Stimulated activated naive CD8-positive, alpha-beta T cell treated with anti-CD3 and anti-CD28 coated beads, Interleukin-15, amount 100 ng/mL, for 72 hours (primary cell): ENCODE data around the gene CKAP2L.
"Not testable (repeated sequence)": the region's sequence is repeated elsewhere in the genome, so short reads cannot be mapped to it uniquely, and the experiment has no call there.

Source experiments
- ATAC-seq: fragments of 150-1000 bp; cut with Tn5 transposase; 2 replicates; pipeline ENCODE4 v1.10.0; 2021; ENCODE audit warnings: mild to moderate bottlenecking, moderate library complexity
- DNase-seq, 2 donors: peaks; one replicate each; pipeline ENCODE4 v3.0.0; 2021 to 2022
- H3K27ac Mint-ChIP-seq, 2 donors: one replicate each; pipeline ENCODE4 v1.8.0; 2022; ENCODE audit warnings: mild to moderate bottlenecking in 2 of 2, mixed read lengths in 2 of 2, moderate library complexity in 2 of 2
- H3K27me3 Mint-ChIP-seq: one replicate; pipeline ENCODE4 v1.8.0; 2022; ENCODE audit warnings: mixed read lengths
- H3K4me1 Mint-ChIP-seq: one replicate; pipeline ENCODE4 v1.8.0; 2022; ENCODE audit warnings: mild to moderate bottlenecking, mixed read lengths
- H3K4me3 Mint-ChIP-seq, 2 donors: one replicate each; pipeline ENCODE4 v1.8.0; 2022; ENCODE audit warnings: mild to moderate bottlenecking in 2 of 2, mixed read lengths in 2 of 2, moderate library complexity in 1 of 2
- H3K9me3 Mint-ChIP-seq, 2 donors: one replicate each; pipeline ENCODE4 v1.8.0; 2022; ENCODE audit warnings: mixed read lengths in 2 of 2

CKAP2L gene

GRCh38 chr2:112727276-112728028 lies 37.0 kb downstream of the CKAP2L start:
- H3K4me3 Mint-ChIP-seq = no peak overlapping the region
- no peak for DNase-seq
- ATAC-seq = no peak
- peak overlapping the region in 1 of 2 donors; percentile 62 for H3K27ac Mint-ChIP-seq
- peaks cover 21% of the 10 kb centered on the region for H3K27me3 Mint-ChIP-seq
- peaks cover 15% of the 10 kb centered on the region for H3K4me1 Mint-ChIP-seq
- no peaks in the 10 kb centered on the region for H3K9me3 Mint-ChIP-seq

- Mint-ChIP-seq H3K27ac (peak overlapping the region in 1 of 2 donors; percentile 62), H3K4me3 (no peak overlapping the region), H3K9me3 (no peaks in the 10 kb centered on the region), H3K4me1 (peaks cover 15% of the 10 kb centered on the region), H3K27me3 (peaks cover 21% of the 10 kb centered on the region)
- DNase-seq (peak; percentile 87 to 88), ATAC-seq (peak; percentile 93)
These were observed 37.8 kb downstream of the CKAP2L start for GRCh38 chr2:112726487-112727190.

- no peaks in the 10 kb centered on the region for H3K9me3 Mint-ChIP-seq
- DNase-seq (no peak), ATAC-seq (no peak)
- H3K27me3 Mint-ChIP-seq = peaks cover 21% of the 10 kb centered on the region
- no peak overlapping the region for H3K27ac Mint-ChIP-seq
- no peak overlapping the region for H3K4me3 Mint-ChIP-seq
- peaks cover 15% of the 10 kb centered on the region for H3K4me1 Mint-ChIP-seq
These were observed 38.6 kb downstream of the CKAP2L start for GRCh38 chr2:112725545-112726457.

- H3K9me3 Mint-ChIP-seq = no peaks in the 10 kb centered on the region
- DNase-seq (no peak), ATAC-seq (no peak)
- H3K27ac Mint-ChIP-seq = no peak overlapping the region
- H3K4me1 Mint-ChIP-seq = peaks cover 15% of the 10 kb centered on the region
- peaks cover 21% of the 10 kb centered on the region for H3K27me3 Mint-ChIP-seq
- no peak overlapping the region for H3K4me3 Mint-ChIP-seq
These were observed 39.6 kb downstream of the CKAP2L start for GRCh38 chr2:112724591-112725525.

GRCh38 chr2:112723995-112724394 lies 40.4 kb downstream of the CKAP2L start:
- Mint-ChIP-seq H3K4me3 (no peak overlapping the region), H3K27ac (no peak overlapping the region), H3K27me3 (peaks cover 21% of the 10 kb centered on the region), H3K4me1 (peaks cover 15% of the 10 kb centered on the region), H3K9me3 (no peaks in the 10 kb centered on the region)
- DNase-seq = no peak
- no peak for ATAC-seq

- Mint-ChIP-seq H3K27ac (no peak overlapping the region), H3K4me3 (no peak overlapping the region), H3K4me1 (peaks cover 15% of the 10 kb centered on the region), H3K9me3 (no peaks in the 10 kb centered on the region), H3K27me3 (peaks cover 18% of the 10 kb centered on the region)
- DNase-seq = no peak
- no peak for ATAC-seq
These were observed 40.9 kb downstream of the CKAP2L start for GRCh38 chr2:112723547-112723940.

- no peak for DNase-seq
- no peaks in the 10 kb centered on the region for H3K9me3 Mint-ChIP-seq
- no peak overlapping the region for H3K4me3 Mint-ChIP-seq
- peak overlapping the region in 1 of 2 donors; percentile 27 for H3K27ac Mint-ChIP-seq
- H3K4me1 Mint-ChIP-seq = peaks cover 15% of the 10 kb centered on the region
- no peak for ATAC-seq
- H3K27me3 Mint-ChIP-seq = peaks cover 12% of the 10 kb centered on the region
These were observed 41.4 kb downstream of the CKAP2L start for GRCh38 chr2:112722816-112723546.

GRCh38 chr2:112721819-112722522 lies 42.4 kb downstream of the CKAP2L start:
- Mint-ChIP-seq H3K9me3 (no peaks in the 10 kb centered on the region), H3K27me3 (peaks cover 2% of the 10 kb centered on the region), H3K4me1 (peaks cover 13% of the 10 kb centered on the region), H3K4me3 (no peak overlapping the region), H3K27ac (no peak overlapping the region)
- ATAC-seq = no peak
- DNase-seq = no peak

- no peaks in the 10 kb centered on the region for H3K27me3 Mint-ChIP-seq
- DNase-seq (no peak), ATAC-seq (no peak)
- H3K4me3 Mint-ChIP-seq = no peak within 1 kb of the TSS
- H3K9me3 Mint-ChIP-seq = no peaks in the 10 kb centered on the region
- peaks cover under 1% of the 10 kb centered on the region for H3K4me1 Mint-ChIP-seq
- H3K27ac Mint-ChIP-seq = no peak within 1 kb of the TSS
These were observed 43.6 kb downstream of the CKAP2L start, which contains the start of gene NT5DC4 for GRCh38 chr2:112720785-112721184. NT5DC4 (plus strand) TSS chr2:112721020; CDS start chr2:112721080, 60 bp downstream.

- Mint-ChIP-seq H3K4me3 (no peak overlapping the region), H3K9me3 (no peaks in the 10 kb centered on the region), H3K27ac (no peak overlapping the region), H3K4me1 (no peaks in the 10 kb centered on the region), H3K27me3 (peaks cover 12% of the 10 kb centered on the region)
- ATAC-seq = peak; percentile 39
- no peak for DNase-seq
These were observed 45.5 kb downstream of the CKAP2L start for GRCh38 chr2:112718863-112719370.

- not testable (repeated sequence) for H3K4me3 Mint-ChIP-seq, H3K9me3 Mint-ChIP-seq, ATAC-seq, H3K4me1 Mint-ChIP-seq, DNase-seq, H3K27ac Mint-ChIP-seq
- peaks cover 32% of the 10 kb centered on the region for H3K27me3 Mint-ChIP-seq
These were observed 47.5 kb downstream of the CKAP2L start for GRCh38 chr2:112716826-112717352.

- H3K27ac Mint-ChIP-seq, ATAC-seq, H3K9me3 Mint-ChIP-seq, DNase-seq, H3K4me3 Mint-ChIP-seq, H3K4me1 Mint-ChIP-seq: not testable (repeated sequence)
- peaks cover 36% of the 10 kb centered on the region for H3K27me3 Mint-ChIP-seq
These were observed 48.3 kb downstream of the CKAP2L start for GRCh38 chr2:112716094-112716493.
